HEK293 (cell line): ENCODE results near the gene BLM.
A peak's percentile ranks its signal among the peaks of the same experiment; 100 is the strongest.

Experiments used
- CTCF ChIA-PET: fragments of 350-600 bp; formaldehyde crosslinking; extraction: SDS; loops from one replicate; lab custom pipeline; 2021; ENCODE audit warnings: antibody characterized with exemption; lab: Yijun Ruan, JAX
- POLR2A ChIA-PET: fragments of 300-600 bp; formaldehyde crosslinking; extraction: SDS; loops from one replicate; lab custom pipeline; 2020; ENCODE audit warnings: antibody characterized with exemption, inconsistent platforms; lab: Yijun Ruan, JAX
- H3K27ac ChIP-seq: fragments of 200-500 bp; sonication (Bioruptor generic); 2 replicates; pipeline ENCODE4 v1.5.1; 2014; ENCODE audit warnings: low read depth, low read length, control low read depth, inconsistent platforms; ENCODE audit errors: extremely low read depth
- H3K36me3 ChIP-seq, 2 experiments: fragments of 200-500 bp in 1 of 2; sonication (Bioruptor generic) in 1 of 2; 1 replicate in 1 of 2; 2 replicates in 1 of 2; pipeline ENCODE4 v1.5.1; 2014 to 2017; ENCODE audit warnings: inconsistent platforms in 2 of 2, low read length in 2 of 2; ENCODE audit not compliant: control insufficient read depth in 2 of 2, insufficient read depth in 1 of 2
- H3K4me1 ChIP-seq: fragments of 200-500 bp; sonication (Bioruptor generic); 2 replicates; pipeline ENCODE4 v1.5.1; 2014; ENCODE audit warnings: mild to moderate bottlenecking, low read length, inconsistent platforms; ENCODE audit not compliant: control insufficient read depth, insufficient read depth
- H3K4me3 ChIP-seq: 2 replicates; pipeline ENCODE4 v1.5.1; 2011; ENCODE audit warnings: low read depth, mild to moderate bottlenecking, control low read depth, low read length, moderate library complexity
- H3K9me3 ChIP-seq: fragments of 200-500 bp; sonication (Bioruptor generic); 2 replicates; pipeline ENCODE4 v1.5.1; 2014; ENCODE audit warnings: low read depth, low read length, inconsistent platforms; ENCODE audit not compliant: control insufficient read depth, insufficient read depth
- ELK4 ChIP-seq: IDR thresholded peaks from 2 replicates; pipeline ENCODE4 v1.6.1; 2011; ENCODE audit warnings: mild to moderate bottlenecking, low read depth, low read length, borderline replicate concordance
- GLIS1 ChIP-seq: fragments of 450-650 bp; formaldehyde crosslinking; IDR thresholded peaks from 2 replicates; pipeline ENCODE4 v1.5.1; 2016; ENCODE audit warnings: missing biosample characterization, missing genetic modification characterization
- PBX3 ChIP-seq: sonication (generic); formaldehyde crosslinking; IDR thresholded peaks from 2 replicates; pipeline ENCODE4 v1.8.1; 2022; ENCODE audit warnings: mild to moderate bottlenecking, moderate library complexity, missing genetic modification reagents
- SALL2 ChIP-seq: fragments of 450-650 bp; formaldehyde crosslinking; IDR thresholded peaks from 2 replicates; pipeline ENCODE4 v1.5.0; 2017; ENCODE audit warnings: missing biosample characterization, mild to moderate bottlenecking, missing genetic modification characterization, borderline replicate concordance
- ZBTB17 ChIP-seq: fragments of 450-650 bp; formaldehyde crosslinking; IDR thresholded peaks from 2 replicates; pipeline ENCODE4 v1.5.1; 2016; ENCODE audit warnings: missing biosample characterization, missing genetic modification characterization
- ZFP69B ChIP-seq: fragments of 450-650 bp; formaldehyde crosslinking; IDR thresholded peaks from 2 replicates; pipeline ENCODE4 v1.5.1; 2016; ENCODE audit warnings: missing biosample characterization, missing genetic modification characterization
- ZNF133 ChIP-seq: fragments of 450-650 bp; formaldehyde crosslinking; IDR thresholded peaks from 2 replicates; pipeline ENCODE4 v1.5.1; 2016; ENCODE audit warnings: missing biosample characterization, missing genetic modification characterization
- ZNF2 ChIP-seq: fragments of 450-650 bp; formaldehyde crosslinking; IDR thresholded peaks from 2 replicates; pipeline ENCODE4 v1.5.1; 2016; ENCODE audit warnings: missing biosample characterization, missing genetic modification characterization
- ZNF266 ChIP-seq: fragments of 450-650 bp; formaldehyde crosslinking; IDR thresholded peaks from 2 replicates; pipeline ENCODE4 v1.5.1; 2016; ENCODE audit warnings: missing biosample characterization, missing genetic modification characterization, low read depth
- ZNF394 ChIP-seq: fragments of 450-650 bp; formaldehyde crosslinking; IDR thresholded peaks from 2 replicates; pipeline ENCODE4 v1.5.1; 2016; ENCODE audit warnings: missing biosample characterization, missing genetic modification characterization, mild to moderate bottlenecking, moderate library complexity, borderline replicate concordance
- ZNF449 ChIP-seq: fragments of 450-650 bp; formaldehyde crosslinking; IDR thresholded peaks from 2 replicates; pipeline ENCODE4 v1.5.1; 2017; ENCODE audit warnings: missing biosample characterization, mild to moderate bottlenecking, missing genetic modification characterization, moderate library complexity
- ZNF514 ChIP-seq: fragments of 450-650 bp; formaldehyde crosslinking; IDR thresholded peaks from 2 replicates; pipeline ENCODE4 v1.5.1; 2016; ENCODE audit warnings: missing biosample characterization, missing genetic modification characterization
- ZNF654 ChIP-seq: fragments of 450-650 bp; formaldehyde crosslinking; IDR thresholded peaks from 2 replicates; pipeline ENCODE4 v1.5.1; 2016; ENCODE audit warnings: low read depth, missing biosample characterization, missing genetic modification characterization
- ZNF76 ChIP-seq: fragments of 450-650 bp; formaldehyde crosslinking; IDR thresholded peaks from 2 replicates; pipeline ENCODE4; 2016; ENCODE audit warnings: low read depth, missing biosample characterization, missing genetic modification characterization, borderline replicate concordance

Gene BLM

GRCh38 chr15:90812171-90812957 lies 95.2 kb downstream of the BLM start:
- no peak overlapping the region for H3K27ac ChIP-seq
- peaks cover 28 to 63% of the 10 kb centered on the region in 2 experiments for H3K36me3 ChIP-seq
- peaks cover 14% of the 10 kb centered on the region for H3K4me1 ChIP-seq
- no peak overlapping the region for H3K4me3 ChIP-seq
- H3K9me3 ChIP-seq = no peaks in the 10 kb centered on the region
- ChIA-PET CTCF (no interaction called here), POLR2A (no interaction called here)
- TF ChIP-seq ZNF133 (tag by site-specific recombination) = no peak
- no peak for TF ChIP-seq ZNF514 (tag by site-specific recombination)
- no peak for TF ChIP-seq ZNF394 (tag by site-specific recombination)
- no peak for TF ChIP-seq ZNF266 (tag by site-specific recombination)
- no peak for TF ChIP-seq SALL2 (tag by site-specific recombination)
- TF ChIP-seq GLIS1 (tag by site-specific recombination) = no peak
- no peak for TF ChIP-seq ZNF654 (tag by site-specific recombination)

GRCh38 chr15:90812958-90813265 lies 95.8 kb downstream of the BLM start:
- POLR2A ChIA-PET = no interaction called here

DNA sequence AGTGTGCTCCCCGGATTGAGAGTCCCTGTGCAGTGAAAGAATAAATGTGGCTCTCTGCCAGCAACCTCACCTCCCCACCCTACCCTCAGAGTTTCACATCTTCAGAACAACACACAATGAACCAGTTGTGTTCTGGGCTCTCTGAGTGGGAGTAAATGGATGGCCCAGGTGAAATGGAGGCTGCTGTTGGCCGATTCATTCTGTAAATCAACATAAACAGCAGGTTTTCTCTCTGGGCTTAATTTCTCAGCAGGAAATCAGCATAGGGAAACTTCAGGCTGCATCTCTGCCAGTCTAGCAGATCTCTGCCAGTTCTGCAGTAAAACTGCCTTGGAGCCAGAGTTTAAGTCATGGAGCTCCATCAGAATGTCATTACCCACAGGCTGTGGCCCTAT lies 96.6 kb downstream of the BLM start:
- TF ChIP-seq ZFP69B (tag by site-specific recombination) = 0 out of 2 replicates have a peak, but pooled peaks have one; percentile 9
- TF ChIP-seq ZNF76 (tag by site-specific recombination) = no peak
- TF ChIP-seq ZNF449 (tag by site-specific recombination) = no peak
- TF ChIP-seq ZBTB17 (tag by site-specific recombination) = peak; percentile 53
- no peak for TF ChIP-seq PBX3 (CRISPR knock-in tag)
- Histone ChIP-seq H3K9me3 (no peaks in the 10 kb centered on the region), H3K4me3 (no peak overlapping the region), H3K4me1 (peaks cover 14% of the 10 kb centered on the region), H3K36me3 (peaks cover 28 to 52% of the 10 kb centered on the region in 2 experiments), H3K27ac (peak overlapping the region; percentile 60)
- POLR2A ChIA-PET = no interaction called here
- CTCF ChIA-PET = interaction anchor here (0.9 to 1.7 kb wide), 2 partner anchors 72 to 73 kb away, joined by 3 to 5 read pairs; no protein-coding TSS in a partner anchor

More at GRCh38 chr15:90812958-90813265, 95.8 kb downstream of the BLM start:
- Histone ChIP-seq H3K27ac (no peak overlapping the region), H3K36me3 (peaks cover 28 to 60% of the 10 kb centered on the region in 2 experiments), H3K4me1 (peaks cover 14% of the 10 kb centered on the region), H3K9me3 (no peaks in the 10 kb centered on the region), H3K4me3 (no peak overlapping the region)
- CTCF ChIA-PET = no interaction called here
- no peak for TF ChIP-seq ZNF2 (tag by site-specific recombination)
- TF ChIP-seq ZNF266 (tag by site-specific recombination) = no peak
- TF ChIP-seq ELK4 = no peak
